ENCODE measurements around the gene EEF2K.

DNA sequence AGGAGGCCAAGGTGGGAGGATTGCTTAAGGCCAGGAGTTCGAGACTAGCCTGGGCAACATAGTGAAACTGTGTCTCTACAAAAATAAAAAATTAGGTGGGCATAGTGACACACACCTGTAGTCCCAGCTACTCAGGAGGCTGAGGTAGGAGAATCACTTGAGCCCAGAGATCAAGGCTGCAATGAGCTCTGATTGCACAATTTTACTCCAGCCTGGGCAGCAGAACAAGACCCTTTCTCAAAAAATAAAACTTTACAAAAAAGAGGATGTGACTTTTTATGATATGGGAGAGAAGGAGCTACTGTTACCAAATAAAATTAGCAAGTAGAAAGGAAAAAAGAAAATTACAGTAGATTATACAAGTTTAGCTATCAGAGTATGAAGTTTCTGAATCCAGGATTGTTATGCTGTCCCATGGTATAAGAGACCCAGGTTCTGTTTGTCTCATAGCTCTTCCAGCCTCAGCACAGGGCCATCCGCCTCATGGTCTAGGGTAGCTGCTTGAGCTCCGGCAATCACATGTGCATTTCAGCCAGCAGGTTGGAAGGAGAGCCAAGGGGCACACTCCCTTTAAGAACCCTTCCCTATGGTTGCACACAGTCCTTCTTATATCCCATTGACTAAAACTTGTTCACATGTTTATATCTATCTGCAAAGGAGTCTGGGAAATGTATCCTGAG is 13.5 kb downstream of the EEF2K start:
- TF ChIP-seq POLR2A (IDR thresholded peaks at IDR 0.05; ENCODE audit: low read length): no peak
- no peak for TF ChIP-seq GATA1 (IDR thresholded peaks at IDR 0.05; ENCODE audit: low read depth, low read length)
